Renal cortex interstitium (tissue), 15 donors: ENCODE data around the gene LMAN1L. TPM values are rescaled to one million over a fixed set of nuclear protein-coding genes. Genes with fewer than 3 reads are reported as not detected.

Experiments used
- DNase-seq, 11 donors: peaks; one replicate each; pipeline ENCODE4 v3.0.0-alpha.2; 2013; ENCODE audit warnings: low read depth in 9 of 11, low spot score in 4 of 11; ENCODE audit errors: extremely low read depth in 1 of 11
- long read RNA-seq, 16 experiments: transcript quantifications; one replicate each; lab custom pipeline, GENCODE V29; 2026
- polyA plus RNA-seq, 3 donors: library from polyadenylated mRNA; unstranded; fragments of 120-200 nt; gene quantifications; one replicate each; pipeline ENCODE4 v1.2.1, GENCODE V29; 2013; ENCODE audit not compliant: insufficient read length in 3 of 3

Gene LMAN1L
- not detected for polyA plus RNA-seq
- long read RNA-seq, donor 1, result 0 reads
- long read RNA-seq, donor 2, result 0 reads
- long read RNA-seq, donor 3, result 0 reads
- long read RNA-seq, donor 4, result 0 reads
- long read RNA-seq, donor 5, result 0 reads
- long read RNA-seq, donor 6, result 0 reads
- long read RNA-seq, donor 7, result 0 reads
- long read RNA-seq, donor 8, result 0 reads
- long read RNA-seq, donor 9, result 0 reads
- long read RNA-seq, donor 10, result 0 reads
- long read RNA-seq, donor 11, result 0 reads
- long read RNA-seq, donor 12, result 0 reads
- long read RNA-seq, donor 13, result 0 reads
- long read RNA-seq, donor 14, result 0 reads
- long read RNA-seq, donor 15, result 0 reads
- long read RNA-seq, donor 16, result 0 reads

GRCh38 chr15:74812533-74812932 is at the start of gene LMAN1L:
Gene LMAN1L, plus strand, starts transcription at chr15:74812835. Its CDS starts 20 bp downstream, at chr15:74812855.
- no peak for DNase-seq

- DNase-seq, result no peak
These were observed 49.2 kb upstream of the LMAN1L start for GRCh38 chr15:74763416-74763815.

GRCh38 chr15:74767167-74768098 is 45.2 kb upstream of the LMAN1L start:
- DNase-seq, result no peak

GRCh38 chr15:74768099-74768770 is 44.4 kb upstream of the LMAN1L start:
- DNase-seq, result no peak

GRCh38 chr15:74768771-74769342 is 43.8 kb upstream of the LMAN1L start:
- no peak for DNase-seq

- DNase-seq, result no peak
These were observed 43.1 kb upstream of the LMAN1L start for GRCh38 chr15:74769463-74770025.

- DNase-seq, result no peak
These were observed 42.3 kb upstream of the LMAN1L start for GRCh38 chr15:74770211-74770903.

- DNase-seq, result no peak
These were observed 39.3 kb upstream of the LMAN1L start for GRCh38 chr15:74773329-74773728.

- no peak for DNase-seq
These were observed 38.8 kb upstream of the LMAN1L start for GRCh38 chr15:74773731-74774252.

- no peak for DNase-seq
These were observed 37.5 kb upstream of the LMAN1L start for GRCh38 chr15:74775132-74775562.

GRCh38 chr15:74775894-74776293 is 36.7 kb upstream of the LMAN1L start:
- DNase-seq, result no peak

- no peak for DNase-seq
These were observed 35.5 kb upstream of the LMAN1L start for GRCh38 chr15:74776821-74777768.

- DNase-seq, result no peak
These were observed 34.7 kb upstream of the LMAN1L start for GRCh38 chr15:74777769-74778598.

- DNase-seq, result no peak
These were observed 34.0 kb upstream of the LMAN1L start for GRCh38 chr15:74778599-74778970.

GRCh38 chr15:74779162-74779648 is 33.4 kb upstream of the LMAN1L start:
- no peak for DNase-seq
